Smooth muscle cell (in vitro differentiated cells): ENCODE data around the gene HSPD1. TPM values are rescaled to one million over a fixed set of nuclear protein-coding genes. Genes with fewer than 3 reads are reported as not detected.
"Not testable (repeated sequence)": the region's sequence is repeated elsewhere in the genome, so short reads cannot be mapped to it uniquely, and the experiment has no call there.

Experiments
- DNase-seq: peaks from one replicate; lab custom pipeline; 2025; ENCODE audit not compliant: unreplicated experiment; lab: John Stamatoyannopoulos, UW
- H2AFZ ChIP-seq: fragments of 200-600 bp; sonication (generic); 2 replicates; pipeline ENCODE4 v1.6.0; 2016; ENCODE audit warnings: antibody characterized with exemption, low read depth, mild to moderate bottlenecking
- H3F3A ChIP-seq: fragments of 200-600 bp; sonication (generic); 2 replicates; pipeline ENCODE4 v1.6.0; 2017; ENCODE audit warnings: antibody characterized with exemption, low read depth
- H3K27ac ChIP-seq: fragments of 200-600 bp; sonication (generic); 2 replicates; pipeline ENCODE4 v1.5.1; 2016; ENCODE audit warnings: low read depth, mild to moderate bottlenecking
- H3K27me3 ChIP-seq: fragments of 200-600 bp; sonication (generic); 2 replicates; pipeline ENCODE4 v1.6.1; 2016; ENCODE audit warnings: low read depth, mild to moderate bottlenecking
- H3K36me3 ChIP-seq: fragments of 200-600 bp; sonication (generic); 2 replicates; pipeline ENCODE4 v1.5.1; 2016; ENCODE audit warnings: low read depth
- H3K4me1 ChIP-seq: fragments of 200-600 bp; sonication (generic); 2 replicates; pipeline ENCODE4 v1.5.1; 2016; ENCODE audit warnings: low read depth
- H3K4me2 ChIP-seq: fragments of 200-600 bp; sonication (generic); 2 replicates; pipeline ENCODE4 v1.6.0; 2016; ENCODE audit warnings: mild to moderate bottlenecking
- H3K4me3 ChIP-seq: fragments of 200-600 bp; sonication (generic); 2 replicates; pipeline ENCODE4 v1.5.1; 2016; ENCODE audit warnings: mild to moderate bottlenecking
- H3K79me2 ChIP-seq: fragments of 200-600 bp; sonication (generic); 2 replicates; pipeline ENCODE4 v1.6.0; 2016; ENCODE audit warnings: low read depth, mild to moderate bottlenecking
- H3K9ac ChIP-seq: fragments of 200-600 bp; sonication (generic); 2 replicates; pipeline ENCODE4 v1.6.0; 2016; ENCODE audit warnings: low read depth
- H3K9me3 ChIP-seq: fragments of 200-600 bp; sonication (generic); replicated peaks from 2 replicates; pipeline ENCODE4 v1.5.1; 2016; ENCODE audit warnings: low read depth
- H4K20me1 ChIP-seq: fragments of 200-600 bp; sonication (generic); 2 replicates; pipeline ENCODE4 v1.6.0; 2016; ENCODE audit warnings: low read depth
- CTCF ChIP-seq: fragments of 200-600 bp; sonication (generic); IDR thresholded peaks from 2 replicates; pipeline ENCODE4 v1.5.1; 2017; ENCODE audit warnings: borderline replicate concordance, mild to moderate bottlenecking, antibody characterized with exemption; ENCODE audit not compliant: insufficient read depth, poor library complexity, severe bottlenecking
- WGBS: methylation state at CpG from one replicate; pipeline ENCODE4 v1.1.7; 2016; ENCODE audit warnings: low lambda C conversion rate; 5-methylcytosine and 5-hydroxymethylcytosine counted together
- polyA plus RNA-seq: library from polyadenylated mRNA; unstranded; fragments of >200 nt; fragmentation: Nextera tagmentation; extraction: Ambion mirVana; gene quantifications from 2 replicates; pipeline ENCODE4 v1.2.1, GENCODE V29; 2016
- total RNA-seq: library from RNA; depleted of rRNA; stranded (reverse); fragments of >200 nt; gene quantifications from 2 replicates; pipeline ENCODE4 v1.2.3, GENCODE V29; 2014

The HSPD1 gene
- total and polyA plus RNA-seq, 2 experiments from 2014 or later, result 142 to 145 TPM

DNA sequence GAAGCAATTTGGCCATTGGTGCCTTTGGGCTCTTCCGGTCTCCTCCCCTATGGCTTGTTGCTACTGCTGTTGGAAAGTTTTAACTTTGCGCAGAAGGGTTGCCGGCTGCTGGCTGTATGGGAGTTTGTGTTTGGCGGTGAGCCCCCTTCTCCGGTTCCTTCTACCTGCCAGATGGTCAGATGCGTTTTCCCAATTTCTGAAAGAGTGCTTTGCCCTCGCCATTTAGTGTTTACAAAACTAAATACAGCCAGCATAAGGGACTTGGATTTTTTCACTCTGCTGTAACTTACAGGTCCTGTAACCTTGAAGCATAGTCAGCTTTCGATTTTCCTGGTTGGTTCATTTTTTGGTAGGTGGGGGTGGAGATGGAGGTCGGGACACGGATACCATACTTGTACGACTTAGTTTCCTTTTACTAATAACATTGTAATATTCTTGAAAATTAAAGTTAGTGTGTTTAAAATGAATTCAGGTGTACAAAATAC is 45.7 kb downstream of the HSPD1 start:
- peaks cover 11% of the 10 kb centered on the region for H3K4me1 ChIP-seq
- H3K9me3 ChIP-seq, result no peaks in the 10 kb centered on the region
- no peak for DNase-seq
- H3K27ac ChIP-seq, result peak overlapping the region; percentile 100
- H3K4me2 ChIP-seq, result peak overlapping the region; percentile 92
- WGBS, result 1% methylated on average over 11 of the region's 11 CpGs
- peaks cover 51% of the 10 kb centered on the region for H3K79me2 ChIP-seq
- H3K4me3 ChIP-seq, result peak overlapping the region; percentile 91
- no peaks in the 10 kb centered on the region for H3K27me3 ChIP-seq
- H2AFZ ChIP-seq, result no peak overlapping the region
- H3K9ac ChIP-seq, result peak overlapping the region; percentile 100
- H3F3A ChIP-seq, result no peaks in the 10 kb centered on the region
- no peak for TF ChIP-seq CTCF
- peaks cover 52% of the 10 kb centered on the region for H4K20me1 ChIP-seq
- no peaks in the 10 kb centered on the region for H3K36me3 ChIP-seq

DNA sequence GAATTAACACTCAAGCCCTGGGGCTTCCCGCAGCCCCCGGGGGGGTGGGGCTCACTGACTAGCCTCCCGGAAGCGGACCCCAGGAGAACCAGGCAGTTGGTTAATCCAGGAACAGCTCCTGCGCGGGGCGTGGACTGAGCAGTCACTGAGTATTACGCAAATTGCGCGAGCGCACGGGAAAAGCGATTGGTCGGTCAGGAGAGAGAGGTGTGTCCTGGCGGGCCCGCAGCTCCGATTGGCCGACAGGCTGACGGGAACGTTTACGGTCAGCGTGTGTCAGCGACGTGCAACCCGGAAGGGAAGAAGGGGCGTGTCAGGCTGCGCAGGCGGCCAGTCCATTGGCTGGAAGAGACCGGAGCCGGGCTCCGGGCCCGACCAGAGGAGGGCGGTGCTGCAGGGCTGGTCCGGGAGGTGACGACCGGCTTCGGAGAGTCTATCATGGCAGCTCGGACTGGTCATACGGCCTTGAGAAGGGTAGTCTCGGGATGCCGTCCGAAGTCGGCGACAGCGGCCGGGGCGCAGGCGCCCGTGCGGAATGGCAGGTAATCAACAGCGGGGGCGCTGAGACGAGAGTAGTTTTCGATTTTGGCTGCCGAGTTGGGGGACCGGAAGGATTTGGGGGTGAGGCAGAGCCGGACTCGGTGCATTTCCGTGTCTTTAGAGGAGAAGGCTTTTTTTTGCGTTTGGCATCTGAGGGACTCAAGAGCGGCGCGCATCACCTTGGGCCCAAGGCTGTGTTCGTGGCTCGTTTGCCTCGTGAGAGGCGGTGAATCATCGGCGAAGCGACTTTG is 46.3 kb downstream of the HSPD1 start, which contains the start of gene COQ10B:
COQ10B (plus strand) TSS at position 430 of the 791 bp plus-strand sequence; CDS start at position 439, 9 bp downstream.
- H3K4me3 ChIP-seq, result peak within 1 kb of the TSS; percentile 91
- H3K4me1 ChIP-seq, result peaks cover 11% of the 10 kb centered on the region
- no peaks in the 10 kb centered on the region for H3K36me3 ChIP-seq
- peak within 1 kb of the TSS; percentile 56 for H2AFZ ChIP-seq
- WGBS, result 1% methylated on average over 70 of the region's 70 CpGs
- peak within 1 kb of the TSS; percentile 100 for H3K9ac ChIP-seq
- peak; percentile 94 for DNase-seq
- H3K27me3 ChIP-seq, result no peaks in the 10 kb centered on the region
- no peaks in the 10 kb centered on the region for H3K9me3 ChIP-seq
- H3K4me2 ChIP-seq, result peak within 1 kb of the TSS; percentile 92
- peaks cover 45% of the 10 kb centered on the region for H3K79me2 ChIP-seq
- peak within 1 kb of the TSS; percentile 100 for H3K27ac ChIP-seq
- peaks cover 45% of the 10 kb centered on the region for H4K20me1 ChIP-seq
- TF ChIP-seq CTCF, result no peak
- no peaks in the 10 kb centered on the region for H3F3A ChIP-seq

- Histone ChIP-seq H3K9me3 (no peaks in the 10 kb centered on the region), H3K4me2 (peak overlapping the region; percentile 84), H3K4me3 (peak overlapping the region; percentile 91), H3K27ac (peak overlapping the region; percentile 92), H3K36me3 (no peaks in the 10 kb centered on the region), H4K20me1 (peaks cover 40% of the 10 kb centered on the region), H3K9ac (peak overlapping the region; percentile 86), H3K27me3 (no peaks in the 10 kb centered on the region), H3K4me1 (peaks cover 11% of the 10 kb centered on the region), H2AFZ (peak overlapping the region; percentile 56), H3K79me2 (peaks cover 39% of the 10 kb centered on the region), H3F3A (no peaks in the 10 kb centered on the region)
- 7% methylated on average over 11 of the region's 11 CpGs for WGBS
- TF ChIP-seq CTCF, result no peak
- no peak for DNase-seq
Measured at GRCh38 chr2:197452754-197453122, 46.9 kb downstream of the HSPD1 start.

DNA sequence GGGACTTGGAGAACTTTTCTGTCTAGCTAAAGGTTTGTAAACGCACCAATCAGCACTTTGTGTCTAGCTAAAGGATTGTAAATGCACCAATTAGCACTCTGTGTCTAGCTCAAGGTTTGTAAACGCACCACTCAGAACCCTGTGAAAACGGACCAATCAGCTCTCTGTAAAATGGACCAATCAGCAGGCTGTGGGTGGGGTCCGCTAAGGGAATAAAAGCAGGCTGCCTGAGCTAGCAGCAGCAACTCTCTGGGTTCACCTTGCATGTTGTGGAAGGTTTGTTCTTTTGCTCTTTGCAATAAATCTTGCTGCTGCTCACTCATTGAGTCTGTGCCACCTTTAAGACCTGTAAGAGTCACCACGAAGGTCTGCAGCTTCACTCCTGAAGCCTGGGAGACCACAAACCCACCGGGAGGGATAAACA is 48.7 kb downstream of the HSPD1 start:
- 93% methylated on average over 6 of the region's 6 CpGs for WGBS
- Histone ChIP-seq H4K20me1 (peaks cover 22% of the 10 kb centered on the region), H3K4me1 (peaks cover 11% of the 10 kb centered on the region), H3K79me2 (peaks cover 21% of the 10 kb centered on the region)
- not testable (repeated sequence) for H3K36me3 ChIP-seq, H3K4me2 ChIP-seq, H3K9me3 ChIP-seq, H3K4me3 ChIP-seq, H3K9ac ChIP-seq, H3K27me3 ChIP-seq, H3K27ac ChIP-seq, H2AFZ ChIP-seq, H3F3A ChIP-seq, DNase-seq
